ENCODE measurements around the gene ARHGAP28. TPM values are rescaled to one million over a fixed set of nuclear protein-coding genes. Genes with fewer than 3 reads are reported as not detected.

The ARHGAP28 gene
- total RNA-seq, 2 donors from 2014 or later: 16.3 to 16.5 TPM

DNA sequence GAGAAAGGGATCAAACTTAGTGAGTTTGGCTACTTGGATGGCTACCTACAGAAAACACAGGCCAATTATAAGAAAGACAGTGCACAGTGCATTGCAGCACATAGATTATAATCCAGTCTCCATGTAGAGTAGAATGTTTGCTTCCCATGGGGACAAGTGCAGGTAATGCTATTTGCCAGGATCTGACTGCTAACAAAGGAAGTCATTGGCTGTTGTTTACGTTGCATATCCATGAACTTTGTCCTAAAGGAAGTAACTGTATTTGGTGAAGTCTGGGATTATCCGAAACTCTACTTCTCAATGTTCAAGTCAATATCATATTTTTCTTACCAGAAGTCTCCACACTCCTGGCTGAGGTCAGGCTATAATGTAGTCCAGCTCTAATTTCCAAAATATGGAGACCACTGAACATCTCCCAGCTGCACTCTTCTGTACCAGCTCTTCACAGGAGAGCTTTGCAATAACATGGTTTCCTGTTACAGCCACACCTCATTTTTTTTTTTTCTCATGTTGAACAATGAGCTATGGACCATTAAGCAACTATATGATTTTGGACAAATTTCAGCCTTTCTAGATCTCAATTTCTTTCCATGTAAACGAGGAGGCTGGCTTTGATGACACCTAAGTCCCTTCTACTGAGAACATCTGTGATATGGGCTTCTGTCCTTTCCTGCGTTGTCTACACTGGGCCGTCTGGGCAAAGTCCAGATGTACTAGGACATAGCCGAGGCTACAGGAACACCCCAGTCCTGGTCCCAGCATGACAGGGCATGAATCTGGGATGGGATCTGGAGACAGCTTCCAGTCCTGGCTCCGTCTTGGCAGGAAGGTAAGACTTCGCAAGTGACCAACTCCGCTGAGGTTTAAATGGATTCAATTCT is 233.3 kb downstream of the ARHGAP28 start:
- DNase-seq (no peak), ATAC-seq (peak; percentile 72)
- intact Hi-C loops (cut with DNase I): no loop called here
- no peak overlapping the region for H3K4me3 ChIP-seq
- H3K9me3 ChIP-seq: no peaks in the 10 kb centered on the region
- H3K36me3 ChIP-seq (replicated peaks in 1 of 2; ENCODE audit: insufficient read depth in 1 of 2, low read depth in 2 of 2): no peaks in the 10 kb centered on the region
- peak overlapping the region in 1 of 4 donors; percentile 30 for H3K27ac ChIP-seq
- TF ChIP-seq, protein P1, sequence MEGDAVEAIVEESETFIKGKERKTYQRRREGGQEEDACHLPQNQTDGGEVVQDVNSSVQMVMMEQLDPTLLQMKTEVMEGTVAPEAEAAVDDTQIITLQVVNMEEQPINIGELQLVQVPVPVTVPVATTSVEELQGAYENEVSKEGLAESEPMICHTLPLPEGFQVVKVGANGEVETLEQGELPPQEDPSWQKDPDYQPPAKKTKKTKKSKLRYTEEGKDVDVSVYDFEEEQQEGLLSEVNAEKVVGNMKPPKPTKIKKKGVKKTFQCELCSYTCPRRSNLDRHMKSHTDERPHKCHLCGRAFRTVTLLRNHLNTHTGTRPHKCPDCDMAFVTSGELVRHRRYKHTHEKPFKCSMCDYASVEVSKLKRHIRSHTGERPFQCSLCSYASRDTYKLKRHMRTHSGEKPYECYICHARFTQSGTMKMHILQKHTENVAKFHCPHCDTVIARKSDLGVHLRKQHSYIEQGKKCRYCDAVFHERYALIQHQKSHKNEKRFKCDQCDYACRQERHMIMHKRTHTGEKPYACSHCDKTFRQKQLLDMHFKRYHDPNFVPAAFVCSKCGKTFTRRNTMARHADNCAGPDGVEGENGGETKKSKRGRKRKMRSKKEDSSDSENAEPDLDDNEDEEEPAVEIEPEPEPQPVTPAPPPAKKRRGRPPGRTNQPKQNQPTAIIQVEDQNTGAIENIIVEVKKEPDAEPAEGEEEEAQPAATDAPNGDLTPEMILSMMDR (IDR thresholded peaks at IDR 0.05): no peak
- TF ChIP-seq POLR2A (IDR thresholded peaks at IDR 0.05): no peak
- WGBS, 2 donors: 70 to 80% methylated on average over 9 of the region's 9 CpGs
- H3K4me1 ChIP-seq: peaks cover 39% of the 10 kb centered on the region
- no peaks in the 10 kb centered on the region for H3K27me3 ChIP-seq

GRCh38 chr18:6963452-6964097 is 234.1 kb downstream of the ARHGAP28 start:
- Histone ChIP-seq H3K4me1 (peaks cover 37% of the 10 kb centered on the region), H3K27ac (no peak overlapping the region), H3K9me3 (no peaks in the 10 kb centered on the region), H3K36me3 (replicated peaks in 1 of 2; ENCODE audit: insufficient read depth in 1 of 2, low read depth in 2 of 2) (no peaks in the 10 kb centered on the region), H3K4me3 (no peak overlapping the region), H3K27me3 (no peaks in the 10 kb centered on the region)
- DNase-seq: no peak
- intact Hi-C loops (cut with DNase I): no loop called here
- TF ChIP-seq, protein P1 (IDR thresholded peaks at IDR 0.05): no peak
- no peak for TF ChIP-seq POLR2A (IDR thresholded peaks at IDR 0.05)
- WGBS, 2 donors: 80 to 84% methylated on average over 2 of the region's 2 CpGs
- no peak for ATAC-seq

Small RNA genes within 50 kb of the gene (small RNA-seq; reads per million reads assigned to genes)
- not detected for gene RNU6-916P

Measured in body of pancreas (tissue), 4 donors.